NCI-H187 treated with DMSO at 0.1 percent for 48 hours (cell line): ENCODE measurements around the gene MYNN.
"Not testable (repeated sequence)": the region's sequence is repeated elsewhere in the genome, so short reads cannot be mapped to it uniquely, and the experiment has no call there.

ENCODE experiments used
- DNase-seq: peaks from one replicate; lab custom pipeline; 2025; lab: John Stamatoyannopoulos, UW

Gene MYNN

GRCh38 chr3:169772897-169773816, at the start of gene MYNN:
MYNN (plus strand) TSS chr3:169773396; CDS start chr3:169774296, 900 bp downstream.
- DNase-seq: no peak

GRCh38 chr3:169731857-169732256, 41.3 kb upstream of the MYNN start:
- not testable (repeated sequence) for DNase-seq

DNA sequence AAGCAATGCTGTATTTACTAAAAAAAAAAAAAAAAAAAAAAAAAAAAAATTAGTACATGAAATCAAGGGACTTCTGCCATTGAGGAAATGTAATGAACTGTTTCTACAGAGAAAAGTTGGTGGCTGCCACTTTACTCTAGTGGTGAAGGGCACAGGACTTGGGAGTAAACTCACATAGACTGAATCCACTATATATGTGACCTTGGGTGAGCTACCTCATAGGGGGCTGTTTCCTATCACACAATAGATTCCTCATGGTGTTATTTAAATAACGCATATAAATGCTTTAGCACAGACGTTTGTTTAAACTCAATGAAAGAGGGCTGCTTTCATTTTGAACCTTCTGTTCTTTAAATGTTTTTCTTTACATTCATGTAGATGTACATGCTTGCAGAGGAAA, 34.1 kb upstream of the MYNN start:
- no peak for DNase-seq

GRCh38 chr3:169744366-169745054, 28.7 kb upstream of the MYNN start:
- no peak for DNase-seq

DNA sequence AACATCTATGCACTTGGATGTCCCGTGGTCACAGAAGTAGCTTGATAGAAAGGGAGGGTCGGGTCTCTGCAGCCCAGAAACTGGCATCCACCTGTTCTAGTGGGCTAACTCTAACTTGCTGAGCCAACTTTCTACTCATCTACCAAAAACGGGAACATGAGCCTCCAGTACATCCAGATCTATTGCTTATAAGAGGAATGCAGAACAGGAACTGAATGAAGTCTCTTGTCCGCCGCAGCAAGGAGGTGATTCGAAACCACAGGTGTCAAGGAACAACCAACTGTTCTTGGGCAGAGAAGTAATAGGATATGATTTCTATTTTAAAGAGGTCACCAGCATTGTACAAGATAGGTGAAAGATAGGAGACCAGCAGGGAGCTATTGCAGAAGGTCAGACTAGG, 26.3 kb upstream of the MYNN start:
- DNase-seq: no peak

DNA sequence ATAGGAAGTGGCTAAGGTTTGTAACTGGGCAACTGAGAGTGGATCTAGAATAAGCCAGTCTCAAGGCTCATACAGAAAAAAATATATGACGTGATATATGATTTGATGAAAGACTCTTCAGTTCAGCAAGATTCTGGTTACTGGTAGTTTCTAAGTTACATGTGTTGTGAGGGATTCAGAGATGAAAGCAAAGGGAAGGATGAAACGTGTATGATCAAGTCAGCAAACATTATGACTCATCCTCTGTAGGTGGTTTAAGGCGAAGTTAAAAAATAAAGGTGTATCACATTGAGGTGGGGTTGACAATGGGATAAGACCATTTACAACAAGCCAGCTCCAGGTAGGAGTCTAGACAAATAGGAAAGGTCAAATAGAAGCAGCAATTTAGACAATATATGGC, 24.5 kb upstream of the MYNN start:
- no peak for DNase-seq

- no peak for DNase-seq
These were observed 22.5 kb upstream of the MYNN start for GRCh38 chr3:169750665-169751064.

DNA sequence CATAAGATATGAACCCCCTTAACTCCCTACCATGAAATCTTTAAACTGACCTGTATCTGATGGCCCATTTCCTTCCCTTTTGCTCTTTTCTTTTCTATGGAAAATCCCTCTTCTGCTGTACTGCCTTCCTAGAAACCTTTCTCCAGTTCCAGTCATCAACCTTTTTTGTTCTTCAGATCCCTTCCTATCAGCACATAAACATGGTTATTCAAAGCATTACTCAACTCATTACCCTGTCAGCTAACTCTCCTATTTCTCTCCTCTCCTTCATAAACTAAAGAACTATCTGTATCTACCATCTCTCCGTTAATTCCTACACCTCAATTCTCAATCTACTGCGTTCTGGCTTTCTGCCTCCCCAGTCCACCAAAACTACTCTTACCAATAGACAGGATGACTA, 21.3 kb upstream of the MYNN start:
- DNase-seq: no peak

DNA sequence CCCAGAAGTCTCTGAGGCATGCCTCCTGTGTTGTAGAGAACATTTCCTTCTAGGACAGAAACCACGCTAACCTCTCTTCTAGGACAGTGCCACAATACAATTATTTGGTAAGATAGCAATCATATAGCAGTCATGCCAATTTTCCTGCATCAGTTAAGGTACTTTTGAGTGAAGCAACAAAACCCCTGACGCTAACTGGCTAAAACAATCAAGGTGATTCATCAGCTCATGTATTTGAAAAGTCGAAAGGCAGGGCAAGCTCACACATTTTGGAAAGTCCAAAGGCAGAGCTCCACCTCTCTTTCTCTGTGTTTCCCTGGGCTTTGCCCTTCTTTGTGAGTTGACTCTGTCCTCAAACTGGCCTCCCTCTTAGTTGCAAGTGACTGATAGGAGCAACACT, 18.5 kb upstream of the MYNN start:
- DNase-seq: no peak

DNA sequence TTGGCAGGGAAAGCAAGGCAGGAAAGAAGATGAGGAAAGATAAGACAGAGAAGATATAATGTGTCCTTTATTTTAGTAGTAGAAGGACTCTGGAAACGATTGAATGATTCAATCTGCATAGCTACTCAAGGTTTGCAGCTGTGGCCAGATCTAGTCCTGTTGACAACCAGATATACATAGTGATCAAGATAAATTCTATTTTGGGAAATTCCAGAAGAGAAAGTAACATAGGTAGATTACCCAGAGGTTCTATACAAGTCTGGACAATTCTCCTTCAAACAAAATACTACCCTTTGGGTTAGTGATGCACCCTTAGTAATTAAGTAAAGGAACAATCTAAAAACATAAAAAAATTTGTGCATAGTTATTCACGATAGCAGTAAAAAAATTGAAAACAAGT, 17.7 kb upstream of the MYNN start:
- DNase-seq: no peak

GRCh38 chr3:169758359-169758994, 14.7 kb upstream of the MYNN start:
- DNase-seq: no peak

GRCh38 chr3:169759256-169759655, 13.9 kb upstream of the MYNN start:
- DNase-seq: no peak

DNA sequence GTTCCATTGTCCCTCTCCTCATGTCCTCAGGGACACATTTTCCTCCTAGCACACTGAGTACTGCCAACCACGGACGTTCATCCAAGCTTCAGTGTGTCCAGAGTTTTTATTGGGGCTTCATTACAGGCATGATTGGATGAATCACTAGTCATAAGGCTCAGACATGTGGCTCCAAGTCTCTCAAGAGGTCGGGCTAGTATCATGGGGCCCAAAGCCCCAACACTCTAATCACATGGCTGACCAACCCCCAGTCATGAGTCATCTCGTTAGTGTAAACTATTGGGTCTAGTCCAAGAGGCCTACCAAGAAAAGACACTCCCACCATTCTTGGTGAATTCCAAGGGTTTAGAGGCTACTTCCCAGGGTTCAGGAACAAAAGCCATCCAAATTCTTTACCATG, 12.7 kb upstream of the MYNN start:
- no peak for DNase-seq

DNA sequence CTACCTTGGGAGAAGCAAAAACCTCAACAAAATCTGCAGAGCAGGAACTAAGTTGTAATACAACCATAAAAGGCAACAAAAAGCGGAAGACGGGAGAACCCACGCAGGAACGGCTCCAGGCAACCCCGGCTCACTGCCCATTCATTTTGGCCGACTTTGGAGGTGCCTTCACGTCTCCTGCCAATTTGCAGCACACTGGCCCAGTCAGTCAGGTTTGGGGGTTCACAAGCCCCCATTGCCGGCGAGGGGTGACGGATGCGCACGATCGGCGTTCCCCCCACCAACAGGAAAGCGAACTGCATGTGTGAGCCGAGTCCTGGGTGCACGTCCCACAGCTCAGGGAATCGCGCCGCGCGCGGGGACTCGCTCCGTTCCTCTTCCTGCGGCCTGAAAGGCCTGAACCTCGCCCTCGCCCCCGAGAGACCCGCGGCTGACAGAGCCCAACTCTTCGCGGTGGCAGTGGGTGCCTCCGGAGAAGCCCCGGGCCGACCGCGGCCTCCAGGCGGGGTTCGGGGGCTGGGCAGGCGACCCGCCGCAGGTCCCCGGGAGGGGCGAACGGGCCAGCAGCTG, 8.8 kb upstream of the MYNN start:
- DNase-seq: no peak

DNA sequence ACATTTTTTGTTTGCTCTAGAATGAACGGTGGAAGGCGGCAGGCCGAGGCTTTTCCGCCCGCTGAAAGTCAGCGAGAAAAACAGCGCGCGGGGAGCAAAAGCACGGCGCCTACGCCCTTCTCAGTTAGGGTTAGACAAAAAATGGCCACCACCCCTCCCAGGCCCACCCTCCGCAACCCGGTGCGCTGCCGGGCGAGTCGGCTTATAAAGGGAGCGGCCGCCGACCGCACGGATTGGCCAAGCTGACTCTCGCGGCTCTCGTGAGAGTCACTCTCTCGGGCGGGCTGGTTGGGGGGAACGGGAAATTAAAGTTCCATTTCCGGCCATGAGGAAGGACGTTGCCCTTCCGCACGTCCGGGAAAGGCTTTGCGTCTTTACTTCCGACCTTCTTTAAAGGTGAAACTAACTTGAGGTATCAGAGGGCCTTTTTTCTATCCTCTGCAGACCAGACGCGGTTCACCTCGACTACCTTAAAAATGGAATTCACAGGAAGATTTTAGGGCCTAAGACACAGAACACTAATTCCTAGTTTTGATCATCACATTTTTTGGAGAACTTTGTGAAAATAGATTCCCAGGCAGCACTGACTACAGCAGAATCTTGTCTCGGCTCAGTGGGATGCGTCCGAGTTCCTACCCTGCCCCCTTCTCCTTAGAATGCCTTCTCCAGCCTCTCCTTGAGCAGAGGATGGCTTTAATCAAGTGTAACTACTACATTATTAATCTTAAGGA, 8.1 kb upstream of the MYNN start, which contains the start of gene TERC:
Gene TERC, minus strand, starts transcription at position 179 of the 731 bp plus-strand sequence.
- DNase-seq: peak; percentile 51

DNA sequence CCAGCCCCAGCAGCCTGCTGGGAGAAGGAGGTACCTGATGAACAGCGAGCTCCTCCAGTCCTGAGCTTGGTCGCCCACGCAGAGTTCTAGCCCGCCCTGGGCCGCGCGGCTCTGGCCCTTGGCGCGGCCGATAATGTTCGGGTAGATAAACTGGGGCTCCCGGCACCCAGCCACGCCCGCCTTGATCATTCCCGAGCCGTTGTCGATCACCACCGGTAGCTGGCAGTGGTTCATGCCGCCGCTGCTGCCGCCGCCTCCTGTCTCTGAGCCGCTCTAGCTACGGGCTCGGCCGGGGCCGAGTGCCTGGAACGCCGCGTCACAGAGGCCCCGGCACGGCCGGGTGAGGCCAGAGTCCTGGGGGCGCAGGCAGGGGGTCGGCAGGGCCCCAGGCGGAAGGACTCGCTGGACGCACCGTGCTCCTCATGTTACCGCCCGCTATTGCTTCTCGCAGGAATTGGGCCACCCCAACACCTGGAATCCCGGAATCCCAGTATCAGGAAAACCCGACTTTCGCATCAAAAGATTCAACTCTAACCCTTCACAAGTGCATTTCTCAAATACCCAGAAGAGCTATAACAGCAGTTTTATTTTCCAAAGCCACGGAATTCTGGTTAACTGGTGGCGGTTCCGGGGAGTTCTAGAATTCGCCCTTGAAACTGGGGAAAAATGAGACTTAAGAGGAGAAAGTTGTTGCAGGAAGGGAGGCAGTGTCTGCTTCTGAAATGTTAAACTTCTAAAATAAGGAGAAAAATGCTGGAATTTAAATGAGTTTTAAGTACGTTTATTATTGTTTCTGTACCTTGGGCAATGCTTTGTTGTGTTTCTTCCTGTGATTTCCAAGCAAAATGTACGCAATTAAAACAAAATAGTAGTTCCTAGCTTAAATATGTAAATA, 3.7 kb upstream of the MYNN start, which contains the start of gene ACTRT3:
Gene ACTRT3, minus strand, starts transcription at position 275 of the 895 bp plus-strand sequence. Its CDS starts 41 bp downstream, at position 234.
- DNase-seq: no peak

DNA sequence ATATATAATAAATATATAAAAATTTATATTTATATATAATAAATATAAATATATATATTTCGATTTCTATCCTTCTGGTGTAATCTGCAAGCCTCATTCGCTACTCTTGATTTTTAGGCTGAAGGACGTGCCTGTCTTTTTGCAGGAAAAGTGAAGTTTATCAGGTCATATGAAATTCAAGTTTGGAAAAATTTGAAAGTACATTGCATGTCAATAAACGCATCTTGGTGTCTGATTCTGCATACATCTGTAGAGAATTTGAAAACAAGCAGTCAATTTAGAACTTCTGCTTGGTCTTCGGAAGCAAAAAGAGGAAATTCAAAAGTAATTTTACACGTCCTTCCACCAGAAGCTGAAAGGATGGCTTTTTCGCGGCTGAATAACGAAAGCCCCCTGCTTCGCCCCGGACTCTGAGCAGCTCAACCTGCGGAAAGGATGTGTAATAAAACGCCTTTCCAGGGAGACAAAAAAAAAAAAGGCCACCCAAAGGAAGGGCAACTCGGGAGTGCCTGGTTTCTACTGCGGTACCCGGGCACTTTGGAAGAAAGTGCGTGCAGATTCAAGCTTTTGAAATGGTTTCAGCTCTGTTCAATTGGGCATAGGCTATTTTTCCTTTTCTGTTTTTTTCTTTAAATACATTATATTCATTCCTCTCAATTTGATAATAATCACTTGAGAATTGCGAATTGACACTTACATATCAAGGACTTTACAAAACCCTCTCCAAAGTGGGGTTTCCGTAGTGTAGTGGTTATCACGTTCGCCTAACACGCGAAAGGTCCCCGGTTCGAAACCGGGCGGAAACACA, 1.5 kb upstream of the MYNN start:
- DNase-seq: peak; percentile 59

DNA sequence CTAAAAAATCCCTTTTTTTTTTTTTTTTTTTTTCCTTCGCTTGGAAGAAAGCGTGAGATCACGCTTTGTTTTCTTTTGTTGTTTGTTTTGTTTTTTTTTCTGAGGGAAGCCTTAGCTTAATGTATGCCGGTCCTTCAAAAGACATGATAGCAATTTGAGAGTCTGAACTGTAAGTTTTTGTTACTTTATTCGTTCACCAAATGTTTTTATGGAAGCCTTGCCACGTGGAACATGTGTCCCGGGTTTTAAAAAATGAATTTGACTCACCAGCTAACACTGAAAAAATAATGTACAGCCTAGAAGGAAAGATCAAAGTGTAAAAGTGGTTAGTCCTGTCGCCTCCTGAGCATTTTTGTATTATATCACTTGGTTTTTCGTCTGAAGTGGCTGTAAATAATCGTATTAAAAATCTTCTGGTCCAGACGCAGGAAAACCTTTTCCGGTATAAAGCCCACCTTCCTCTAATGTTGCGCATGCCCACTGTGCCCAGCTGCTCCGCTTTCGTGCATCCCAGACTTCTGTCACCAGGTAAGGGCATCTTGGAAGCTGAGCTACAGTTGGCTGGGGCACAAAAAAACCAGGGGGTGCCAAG, 795 bp upstream of the MYNN start:
- DNase-seq: peak; percentile 22

GRCh38 chr3:169774186-169774585, 990 bp downstream of the MYNN start:
- no peak for DNase-seq
